ENCODE data around the gene CCDC78.
"Not testable (repeated sequence)": the region's sequence is repeated elsewhere in the genome, so short reads cannot be mapped to it uniquely, and the experiment has no call there.

The CCDC78 gene

GRCh38 chr16:760545-761343 is 34.5 kb upstream of the CCDC78 start, which contains the start of gene MSLN:
Gene MSLN (plus strand): TSS chr16:760734. CDS start chr16:762681, 1,947 bp downstream.
- DNase-seq: no peak

- no peak for DNase-seq
Observed at GRCh38 chr16:760065-760464, 33.8 kb upstream of the CCDC78 start.

GRCh38 chr16:759110-759910 is 33.1 kb upstream of the CCDC78 start:
- no peak for DNase-seq

GRCh38 chr16:756428-756827 is 30.2 kb upstream of the CCDC78 start:
- no peak for DNase-seq

GRCh38 chr16:754656-755055 is 28.4 kb upstream of the CCDC78 start:
- no peak for DNase-seq

- not testable (repeated sequence) for DNase-seq
Observed at GRCh38 chr16:754121-754607, 27.9 kb upstream of the CCDC78 start.

GRCh38 chr16:752007-752312 is 25.7 kb upstream of the CCDC78 start:
- peak; percentile 45 for DNase-seq

- peak; percentile 45 for DNase-seq
Observed at GRCh38 chr16:751152-752006, 25.1 kb upstream of the CCDC78 start.

- DNase-seq: no peak
Observed at GRCh38 chr16:750485-750884, 24.2 kb upstream of the CCDC78 start.

GRCh38 chr16:749010-749409 is 22.8 kb upstream of the CCDC78 start:
- no peak for DNase-seq

GRCh38 chr16:747978-748746 is 21.9 kb upstream of the CCDC78 start:
- DNase-seq: no peak

- no peak for DNase-seq
Observed at GRCh38 chr16:746637-747036, 20.4 kb upstream of the CCDC78 start.

GRCh38 chr16:745739-746138 is 19.5 kb upstream of the CCDC78 start:
- DNase-seq: no peak

- no peak for DNase-seq
Observed at GRCh38 chr16:743794-744500, 17.7 kb upstream of the CCDC78 start.

GRCh38 chr16:742894-743293 is 16.7 kb upstream of the CCDC78 start:
- DNase-seq: not testable (repeated sequence)

- DNase-seq: no peak
Observed at GRCh38 chr16:741986-742629, 15.9 kb upstream of the CCDC78 start.

- DNase-seq: peak; percentile 80
Observed at GRCh38 chr16:740764-741505, 14.7 kb upstream of the CCDC78 start, which contains the start of gene CIAO3. Gene CIAO3 (minus strand): TSS chr16:740997. CDS start chr16:740985, 12 bp downstream.

GRCh38 chr16:740459-740763 is 14.2 kb upstream of the CCDC78 start:
- DNase-seq: no peak

- DNase-seq: no peak
Observed at GRCh38 chr16:739560-740458, 13.6 kb upstream of the CCDC78 start.
